ENCODE measurements around the gene ADAM10.
"Not testable (repeated sequence)": the region's sequence is repeated elsewhere in the genome, so short reads cannot be mapped to it uniquely, and the experiment has no call there.

The ADAM10 gene

DNA sequence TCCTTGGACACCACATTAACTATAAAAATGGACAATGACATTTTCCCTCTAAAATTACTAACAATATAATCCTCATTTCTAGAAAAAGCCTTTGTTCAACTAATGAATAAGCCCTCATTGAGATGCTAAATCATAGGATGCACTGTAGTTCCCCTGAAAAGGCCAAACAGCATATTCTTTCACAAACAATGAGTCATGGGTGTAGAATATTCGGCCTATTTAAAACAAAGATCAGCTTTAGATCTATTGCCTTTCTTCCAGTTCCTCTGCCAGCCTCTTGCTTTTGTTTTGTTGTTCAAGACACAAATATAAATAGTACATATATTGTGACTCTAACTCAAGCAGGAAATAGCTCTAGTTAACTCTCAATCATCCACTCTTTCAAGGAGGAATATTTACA lies 82.5 kb downstream of the ADAM10 start:
- no peak for DNase-seq

DNA sequence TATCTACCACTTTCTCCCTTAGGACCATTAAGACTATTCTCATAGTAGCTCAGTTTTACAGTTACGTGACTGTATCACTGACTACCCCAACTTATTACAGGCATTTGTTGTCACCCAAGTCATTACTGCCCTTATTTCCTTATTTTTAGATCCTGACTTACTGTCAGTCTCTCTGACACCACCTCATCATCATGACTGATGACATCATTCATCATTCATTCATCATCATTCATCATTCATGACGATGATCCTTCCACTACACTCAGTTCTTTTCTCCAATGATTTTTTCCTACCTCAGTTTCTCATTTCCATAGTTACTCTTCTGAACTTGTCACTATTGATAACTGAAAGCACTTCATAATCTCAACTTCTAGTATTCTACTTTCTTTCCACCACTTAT lies 83.8 kb downstream of the ADAM10 start:
- DNase-seq = no peak

DNA sequence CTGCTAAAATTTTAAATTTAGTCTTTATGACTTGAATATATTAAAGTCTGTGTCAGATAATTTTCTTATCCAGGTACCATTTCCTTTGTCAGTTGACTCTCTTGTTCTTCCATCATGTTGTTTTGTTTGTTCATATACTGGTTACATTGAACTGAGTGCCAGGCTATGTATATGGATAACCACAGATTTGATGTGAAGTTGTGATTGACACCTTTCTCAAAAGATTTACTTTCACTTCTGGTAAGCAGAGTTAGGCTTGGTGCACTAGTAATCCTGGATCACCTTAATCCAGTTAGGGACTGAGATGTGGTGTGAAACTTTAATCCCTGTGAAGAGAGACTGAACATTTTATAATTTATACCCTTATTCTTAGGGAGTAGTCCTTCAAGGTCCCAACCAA lies 99.4 kb downstream of the ADAM10 start:
- no peak for DNase-seq

DNA sequence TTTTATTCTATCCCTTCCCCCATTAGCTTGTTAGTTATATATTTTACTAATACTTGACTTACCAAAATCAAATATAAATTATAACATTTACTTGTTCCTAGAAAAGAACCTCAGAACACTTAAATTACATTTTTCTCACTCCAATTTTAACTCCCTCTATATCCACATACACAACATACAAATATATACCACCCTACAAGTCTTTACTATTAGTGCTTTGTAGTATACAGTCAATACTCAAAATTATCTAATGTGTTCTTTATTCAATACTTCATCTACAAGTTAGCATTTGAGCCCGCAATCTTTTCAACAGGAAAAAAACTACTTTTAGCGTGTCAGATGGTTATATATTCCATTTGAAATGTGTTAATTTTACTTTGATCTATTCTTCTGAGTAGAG lies 100.3 kb downstream of the ADAM10 start:
- no peak for DNase-seq

DNA sequence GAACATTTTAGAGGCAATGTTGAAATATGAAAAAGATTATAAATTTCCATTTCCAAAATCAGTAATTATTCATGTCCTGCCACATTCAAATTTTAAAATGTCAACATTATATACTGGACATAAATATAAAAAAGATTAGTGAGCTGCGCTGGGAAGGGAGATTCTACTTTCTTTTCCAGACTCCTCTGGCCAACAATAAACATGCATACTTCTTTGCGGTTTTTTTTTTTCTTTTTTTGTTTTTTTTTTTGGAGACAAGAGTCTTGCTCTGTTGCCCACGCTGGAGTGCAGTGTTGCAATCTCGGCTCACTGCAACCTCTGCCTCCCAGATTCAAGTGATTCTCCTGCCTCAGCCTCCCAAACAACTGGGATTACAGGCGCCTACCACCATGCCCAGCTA lies 105.5 kb downstream of the ADAM10 start:
- no peak for DNase-seq

DNA sequence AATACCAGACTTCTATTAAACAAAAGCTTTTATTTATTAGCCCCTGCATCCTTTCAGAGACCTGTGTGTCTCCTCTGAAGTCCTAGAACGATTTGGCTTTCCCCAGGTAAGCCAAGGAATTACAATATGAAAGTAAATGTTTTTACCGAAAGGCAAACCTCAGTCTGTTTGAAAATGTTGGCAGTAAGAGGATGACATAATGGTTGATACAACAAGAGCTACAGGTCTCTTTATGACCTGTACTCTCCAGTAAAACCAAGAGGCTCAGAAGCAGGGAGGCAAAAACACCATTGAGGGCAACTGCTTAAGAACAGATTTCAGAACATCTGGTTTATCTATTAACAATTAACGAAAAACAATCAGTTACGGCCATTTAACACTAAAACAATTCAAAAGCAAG lies 107.8 kb downstream of the ADAM10 start:
- no peak for DNase-seq

DNA sequence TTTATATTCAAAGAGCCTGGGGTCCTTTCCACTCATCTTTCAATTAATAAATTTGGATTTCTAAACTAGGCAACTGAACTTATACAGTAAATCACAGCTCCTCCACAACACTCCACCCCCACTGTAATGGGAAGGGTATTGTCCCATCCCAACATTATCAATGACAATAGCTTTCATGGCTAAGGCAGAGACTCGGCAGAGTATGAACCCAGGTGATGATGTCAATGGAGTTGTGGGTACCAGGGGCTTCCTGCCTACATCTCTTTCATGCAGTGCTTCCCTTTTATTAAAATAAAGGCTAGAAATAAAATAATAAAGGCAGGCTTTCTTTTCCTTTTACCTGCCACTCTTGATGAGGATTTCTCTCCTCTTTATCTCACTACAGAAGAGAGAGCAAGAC lies 109.5 kb downstream of the ADAM10 start:
- no peak for DNase-seq

DNA sequence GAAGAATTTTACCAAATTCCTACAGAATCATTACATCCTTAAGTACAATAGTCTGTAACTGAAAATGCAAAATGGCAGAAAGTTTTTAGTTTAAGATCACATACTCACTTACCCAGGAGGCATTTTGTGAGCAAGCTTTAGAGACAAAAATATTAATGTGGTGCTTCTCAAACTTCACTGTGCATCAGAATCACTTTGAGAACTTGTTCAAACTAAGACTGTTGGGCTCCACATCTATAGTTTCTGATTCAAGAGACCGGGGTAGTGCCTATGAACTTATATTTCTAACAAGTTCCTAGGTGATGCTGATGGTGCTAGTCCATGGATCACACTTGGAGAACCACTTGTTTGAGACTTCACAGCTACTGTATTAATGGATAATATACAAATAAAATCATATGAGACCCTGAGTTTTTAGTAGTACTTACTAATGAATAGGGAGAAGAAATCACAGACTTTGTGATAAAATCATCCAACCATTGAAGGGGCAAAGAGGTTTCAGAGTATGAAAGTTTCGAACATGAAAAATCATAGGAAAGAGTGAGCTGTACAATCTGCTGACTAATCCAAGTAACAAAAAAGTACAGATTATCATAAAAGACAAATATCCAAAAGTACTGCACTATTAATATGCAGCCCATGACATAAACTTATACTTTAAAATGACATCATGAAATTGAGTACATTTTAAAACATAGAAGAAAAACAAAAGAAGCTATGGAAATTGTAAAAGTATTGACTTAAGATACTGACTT lies 110.3 kb downstream of the ADAM10 start:
- DNase-seq = no peak

DNA sequence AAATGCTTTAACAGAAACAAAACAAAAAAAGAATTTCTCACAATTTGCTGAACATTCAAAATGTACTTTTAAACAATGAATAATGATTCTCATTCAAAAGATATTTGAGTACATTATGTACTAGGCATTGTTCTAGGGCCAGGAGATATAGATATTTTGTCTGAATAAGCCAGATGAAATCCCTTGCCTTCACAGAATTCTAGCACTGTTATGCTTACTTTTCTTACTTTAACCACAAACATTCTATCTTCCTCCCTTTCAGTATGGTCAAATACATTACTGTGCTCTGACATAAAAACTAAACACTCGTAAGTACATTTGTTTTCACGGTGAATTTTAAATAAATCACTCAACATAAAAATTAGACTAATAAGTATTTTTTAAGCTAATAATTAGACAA lies 116.7 kb downstream of the ADAM10 start:
- DNase-seq = no peak

DNA sequence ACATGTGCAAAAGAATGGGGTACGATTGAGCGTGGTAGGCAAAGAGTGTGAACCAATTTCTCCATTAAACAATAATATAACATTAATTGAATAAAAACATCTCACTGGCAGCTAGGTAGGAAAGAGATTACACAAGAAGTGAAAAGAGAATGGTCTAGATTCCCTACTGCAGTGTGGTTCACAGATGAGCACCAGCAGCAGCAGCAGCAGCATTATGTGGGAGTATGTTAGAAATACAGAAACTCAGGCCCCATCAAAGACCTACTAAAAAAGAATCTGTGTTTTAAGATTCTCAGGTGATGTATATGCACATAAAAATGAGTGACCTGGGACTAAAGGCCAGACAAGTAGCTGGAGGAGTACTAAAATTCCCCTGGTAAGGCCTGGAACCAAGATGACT lies 118.2 kb downstream of the ADAM10 start:
- DNase-seq = no peak

DNA sequence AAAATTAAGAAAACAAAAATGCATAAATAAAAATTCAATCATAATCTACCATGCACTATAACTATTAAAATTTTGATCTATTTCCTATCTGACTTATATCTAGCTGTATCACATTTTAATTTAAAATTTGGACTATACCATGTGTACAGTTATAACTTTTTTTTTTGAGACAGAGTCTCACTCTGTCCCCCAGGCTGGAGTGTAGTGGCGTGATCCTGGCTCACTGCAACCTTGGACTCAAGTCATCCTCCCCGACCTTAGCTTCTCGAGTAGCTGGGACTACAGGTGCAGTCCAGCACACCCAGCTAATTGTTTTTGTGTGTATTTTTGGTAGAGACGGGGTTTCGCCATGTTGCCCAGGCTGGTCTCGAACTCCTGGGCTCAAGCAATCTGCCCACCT lies 119.9 kb downstream of the ADAM10 start:
- DNase-seq = no peak

DNA sequence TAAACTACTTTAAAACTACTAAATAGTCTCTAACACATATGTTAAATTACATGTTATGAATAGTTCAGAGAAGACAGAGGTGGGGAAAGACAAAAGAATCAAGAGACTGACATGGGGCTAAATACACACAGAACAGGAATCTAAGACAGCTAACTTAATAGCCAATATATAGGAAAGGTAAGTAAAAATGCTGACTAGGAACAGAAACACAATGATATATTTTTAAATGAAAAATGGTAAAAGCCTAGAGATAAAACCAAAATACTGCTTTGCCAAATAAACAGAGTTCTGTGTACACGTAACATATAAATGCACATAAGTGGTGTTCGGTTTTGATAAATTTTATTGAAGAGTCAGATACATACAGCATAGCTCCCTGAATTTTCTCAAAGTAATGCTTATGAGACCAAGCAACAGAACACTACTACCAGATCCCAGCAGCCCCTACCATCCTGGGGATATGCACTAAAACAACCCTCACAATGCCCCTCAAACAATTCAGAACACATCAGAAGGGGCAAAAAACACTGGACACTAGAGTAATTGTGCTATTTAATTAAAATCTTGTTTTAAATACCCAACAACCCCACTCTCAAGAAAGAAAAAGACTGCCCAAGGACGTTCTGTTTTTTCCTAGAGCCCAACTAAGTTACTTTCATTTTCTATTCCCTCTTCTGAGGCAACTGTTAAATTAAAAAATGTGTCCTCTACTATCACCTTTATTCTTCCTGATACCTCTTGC lies 121.1 kb downstream of the ADAM10 start:
- peak in 3 of 6 experiments; percentile 9 to 17 (median 14) for DNase-seq

DNA sequence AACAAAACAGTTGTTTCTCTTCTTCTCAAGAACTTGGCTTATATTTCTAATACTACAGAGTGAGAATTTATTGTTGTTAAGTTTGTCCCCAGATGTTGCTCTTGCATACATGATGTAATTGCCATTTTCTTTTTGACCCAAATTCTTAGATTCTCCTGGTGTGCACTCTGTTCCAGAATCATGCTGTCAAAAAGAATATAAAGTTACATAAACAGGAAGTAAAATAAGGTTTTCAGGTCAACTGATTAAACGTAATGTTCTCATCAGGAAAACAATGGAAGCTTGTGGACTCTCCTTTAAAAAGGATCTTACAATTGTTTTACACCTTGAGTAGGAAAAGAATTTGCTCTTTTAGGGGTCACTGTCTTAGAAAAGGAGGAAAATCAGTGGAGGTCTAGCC lies 121.8 kb downstream of the ADAM10 start:
- peak in 1 of 6 experiments; percentile 22 for DNase-seq

DNA sequence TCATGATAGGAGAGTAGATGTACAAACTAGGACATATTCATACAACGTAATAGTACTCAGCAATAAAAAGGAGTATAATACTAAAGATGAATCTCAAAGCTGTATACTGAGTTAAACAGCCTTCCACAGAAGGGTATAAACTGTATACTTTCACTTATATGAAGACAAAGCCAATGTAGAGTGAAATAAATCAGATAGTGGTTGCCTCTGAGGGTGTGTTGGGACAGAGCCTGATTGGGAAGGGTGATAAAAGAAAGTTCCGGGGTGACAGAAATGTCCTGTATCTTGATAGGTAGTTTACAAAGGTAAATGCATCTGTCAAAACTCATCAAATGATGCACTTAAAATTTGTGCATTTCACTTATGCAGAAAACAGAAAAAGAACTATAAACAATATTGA lies 122.5 kb downstream of the ADAM10 start:
- DNase-seq = no peak

DNA sequence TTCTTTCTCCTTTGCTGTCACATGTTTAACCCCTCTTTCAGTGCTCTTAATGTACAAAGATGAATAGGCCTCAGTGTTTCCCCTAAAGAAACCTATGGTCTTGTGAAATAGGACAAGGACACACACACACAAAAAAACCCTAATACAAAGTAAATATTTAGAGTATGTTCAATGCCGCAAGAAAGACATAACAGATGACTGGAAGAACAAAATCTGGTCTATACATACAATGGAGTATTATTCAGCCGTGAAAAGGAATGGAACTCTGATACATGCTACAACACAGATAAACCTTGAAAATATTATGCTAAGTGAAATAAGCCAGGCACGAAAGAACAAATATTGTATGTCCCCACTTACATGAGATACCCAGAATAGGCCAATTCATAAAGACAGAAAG lies 123.1 kb downstream of the ADAM10 start:
- no peak for DNase-seq

DNA sequence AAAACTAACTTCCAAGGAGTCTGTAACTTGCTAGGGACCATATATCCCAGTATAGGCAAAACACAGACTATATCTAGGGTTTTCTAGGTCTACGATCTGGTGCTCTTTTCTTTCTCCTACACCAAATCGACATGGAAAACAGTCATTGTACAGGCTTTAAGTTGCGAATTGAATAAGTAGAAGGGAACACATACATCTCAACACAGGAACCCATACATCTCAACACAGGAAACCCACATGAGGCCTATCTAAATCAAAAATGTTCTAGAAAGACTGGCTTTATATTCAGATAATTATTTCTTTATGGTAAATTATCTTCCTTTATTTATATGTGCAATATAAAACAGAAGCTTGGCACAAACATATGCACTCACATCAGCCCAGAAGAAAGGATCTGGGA lies 126.6 kb downstream of the ADAM10 start:
- DNase-seq = no peak

DNA sequence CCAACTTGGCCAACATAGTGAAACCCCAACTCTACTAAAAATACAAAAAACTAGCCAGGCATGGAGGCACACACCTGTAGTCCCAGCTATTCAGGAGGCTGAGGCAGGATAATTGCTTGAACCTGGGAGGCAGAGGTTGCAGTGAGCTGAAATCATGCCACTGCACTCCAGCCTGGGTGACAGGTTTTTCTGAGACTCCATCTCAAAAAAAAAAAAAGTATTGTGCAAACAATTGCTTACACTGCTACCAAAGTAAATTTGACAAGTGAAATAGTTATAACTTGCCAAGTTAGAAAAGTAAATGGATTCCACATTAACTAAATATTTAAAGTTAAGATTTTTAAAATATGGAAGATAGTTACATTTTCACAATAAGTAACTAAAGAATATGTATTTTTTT lies 129.2 kb downstream of the ADAM10 start:
- DNase-seq = not testable (repeated sequence)

DNA sequence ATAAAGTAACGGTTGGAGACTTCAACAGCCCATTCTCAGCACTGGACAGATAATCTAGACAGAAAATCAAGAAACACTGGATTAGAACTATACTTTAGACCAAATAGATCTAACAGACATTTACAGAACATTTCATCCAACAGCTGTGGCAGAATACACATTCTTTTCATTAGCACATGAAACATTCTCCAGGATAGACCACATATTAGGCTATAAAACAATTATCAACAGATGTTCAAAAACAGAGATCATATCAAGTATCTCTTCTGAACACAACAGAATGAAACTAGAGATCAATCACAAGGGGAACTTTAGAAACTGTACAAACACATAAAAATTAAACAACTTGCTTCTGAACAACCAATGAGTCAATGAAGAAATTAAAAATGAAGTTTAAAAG lies 133.3 kb downstream of the ADAM10 start:
- DNase-seq = no peak

DNA sequence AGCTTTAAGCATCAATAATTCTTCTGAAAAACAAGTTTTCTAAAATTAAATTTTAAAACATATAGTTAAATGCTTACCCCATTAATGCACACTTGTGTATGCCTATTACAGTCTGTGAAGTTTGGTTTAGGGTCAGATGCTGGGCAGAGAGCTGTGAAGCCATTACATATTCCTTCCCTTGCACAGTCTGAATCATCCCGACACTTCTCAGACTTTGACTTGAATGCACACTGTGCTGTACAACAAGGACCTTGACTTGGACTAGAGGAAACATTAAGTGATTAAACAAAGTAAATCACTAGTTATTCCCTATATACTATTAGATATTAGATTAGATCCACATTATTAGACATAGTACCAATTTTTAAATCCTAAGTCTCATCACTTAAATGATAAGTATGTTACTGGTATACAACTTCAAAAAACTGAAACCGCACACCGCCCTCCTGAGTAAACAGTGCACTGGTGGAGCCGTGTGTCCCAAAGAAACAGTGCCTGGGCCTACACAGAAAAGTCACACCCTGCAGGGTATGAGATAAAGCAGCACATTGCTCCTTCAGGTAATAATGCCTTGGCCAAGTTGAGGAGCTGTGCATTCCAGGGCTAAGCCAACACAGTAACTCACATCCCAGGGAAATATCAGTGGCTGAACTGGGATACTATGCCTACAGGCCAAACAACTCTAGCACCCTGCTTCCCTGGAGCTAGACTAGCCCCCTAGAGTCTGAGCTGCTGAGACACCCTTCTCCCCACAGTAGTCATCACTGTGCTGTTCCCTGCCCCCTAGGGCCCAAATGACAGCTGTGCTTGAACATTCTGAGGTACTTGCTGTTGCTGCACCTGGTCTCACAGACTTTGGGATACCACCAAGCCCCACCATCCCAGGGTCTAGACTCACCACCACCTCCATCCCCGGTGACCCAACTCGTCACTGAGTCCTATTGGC lies 137.5 kb downstream of the ADAM10 start:
- DNase-seq = no peak

DNA sequence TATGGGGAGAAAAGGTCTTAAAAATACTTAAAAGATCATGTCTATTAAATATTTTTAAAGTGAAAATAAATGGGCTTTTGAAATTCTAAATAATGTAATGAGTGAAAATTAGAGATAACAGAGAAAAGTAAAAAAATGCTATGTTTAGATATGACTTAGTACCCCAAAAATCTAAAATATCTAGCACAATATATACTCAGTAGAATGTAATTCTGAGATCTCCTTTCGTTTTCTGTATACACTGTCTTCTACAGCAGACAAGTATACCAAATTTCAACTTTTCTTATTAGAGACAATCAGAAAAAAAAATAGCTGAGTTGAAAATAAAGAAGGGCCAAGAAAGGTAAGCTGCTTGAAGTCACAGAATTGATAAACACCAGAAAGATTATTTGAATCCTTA lies 140.8 kb downstream of the ADAM10 start:
- DNase-seq = no peak

DNA sequence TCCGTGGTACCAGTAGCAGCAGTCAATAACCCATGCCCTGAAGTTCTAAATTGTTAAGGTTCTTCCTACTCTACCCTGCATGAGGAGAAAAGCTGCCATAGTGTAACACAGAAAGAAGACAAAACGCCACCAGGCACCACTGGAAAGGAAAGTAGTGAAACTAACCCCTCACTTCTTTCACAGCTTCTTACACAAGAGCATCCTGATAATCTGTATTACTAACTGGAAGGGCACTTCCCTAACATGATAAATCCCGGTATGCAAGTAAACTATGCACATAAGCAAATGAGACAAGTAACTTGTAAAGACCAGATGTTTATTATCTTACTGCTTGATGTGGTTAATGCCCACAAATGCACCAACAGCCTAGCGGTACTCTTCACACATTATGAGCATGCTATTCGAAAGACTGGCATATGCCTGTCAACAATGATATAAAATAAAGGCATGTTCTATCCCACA lies 141.3 kb downstream of the ADAM10 start:
- no peak for DNase-seq

DNA sequence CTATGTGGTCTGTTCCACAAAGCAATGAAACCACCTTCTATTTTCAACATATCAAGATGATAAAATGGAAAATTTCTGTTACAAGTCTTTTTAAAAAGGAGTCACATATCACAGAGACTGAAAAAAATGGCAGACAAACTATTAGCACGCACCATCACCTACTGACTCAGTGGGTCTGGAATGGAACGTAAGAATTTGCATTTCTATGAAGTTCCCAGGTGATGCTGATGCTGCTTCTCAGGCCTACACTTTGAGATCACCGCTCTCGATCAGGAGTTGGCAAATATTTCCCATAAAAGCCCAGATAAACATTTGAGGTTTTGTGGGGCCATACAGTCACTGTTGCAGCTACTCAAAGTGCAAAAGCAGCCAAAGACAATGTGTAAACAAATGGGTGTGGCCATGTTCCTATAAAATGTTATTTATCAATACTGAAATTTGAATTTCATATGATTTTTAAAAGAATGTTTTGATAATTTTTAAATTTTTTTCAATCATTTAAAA lies 142.9 kb downstream of the ADAM10 start:
- DNase-seq = no peak

DNA sequence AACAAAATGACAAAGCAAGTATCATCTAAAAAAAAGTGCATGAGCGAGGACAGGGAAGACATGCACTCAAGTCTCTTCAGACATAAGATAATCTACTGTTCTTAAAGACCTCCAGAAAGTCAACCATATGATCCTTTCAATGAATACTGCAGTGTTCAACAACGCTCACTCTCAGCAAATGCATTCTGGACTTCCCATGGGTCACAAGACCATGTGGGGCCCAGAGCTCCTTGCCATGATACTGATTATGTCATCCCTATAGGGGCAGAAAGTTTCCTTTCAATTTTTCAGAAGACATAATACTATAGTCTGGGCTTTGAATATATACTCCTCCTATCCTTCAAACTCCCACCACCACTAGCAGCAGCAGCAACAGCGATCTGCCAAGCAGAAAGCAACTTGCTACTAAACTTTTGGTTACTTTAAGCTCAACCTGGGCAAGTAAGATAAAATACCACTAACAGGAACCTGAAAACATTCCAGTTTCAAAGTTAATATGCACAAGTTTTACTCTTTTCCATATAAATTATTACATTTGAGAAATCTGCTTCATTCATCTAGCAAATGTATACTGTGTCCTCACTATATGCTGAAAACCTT lies 143.5 kb downstream of the ADAM10 start:
- DNase-seq = no peak

Data from stimulated activated naive CD4-positive, alpha-beta T cell (primary cell).